OCI-M2 (cell line): Measurements from ENCODE around the gene ANKRD27.
"Not testable (repeated sequence)": the region's sequence is repeated elsewhere in the genome, so short reads cannot be mapped to it uniquely, and the experiment has no call there.

Source experiments
- DNase-seq: peaks from one replicate; lab custom pipeline; 2025; ENCODE audit not compliant: unreplicated experiment; lab: John Stamatoyannopoulos, UW

ANKRD27 gene

GRCh38 chr19:32674931-32675719 is at the start of gene ANKRD27:
Gene ANKRD27 (minus strand): TSS chr19:32675180. CDS start chr19:32659015, 16,165 bp downstream.
- peak; percentile 99 for DNase-seq

- DNase-seq, result no peak
These were observed 45.9 kb upstream of the ANKRD27 start for GRCh38 chr19:32720936-32721250.

GRCh38 chr19:32720216-32720935 is 45.4 kb upstream of the ANKRD27 start:
- DNase-seq, result no peak

GRCh38 chr19:32719611-32720059 is 44.7 kb upstream of the ANKRD27 start, which contains the start of gene TDRD12:
Gene TDRD12 (plus strand): TSS chr19:32719767. CDS start chr19:32720073, 306 bp downstream.
- no peak for DNase-seq

GRCh38 chr19:32718286-32718685 is 43.3 kb upstream of the ANKRD27 start:
- DNase-seq, result no peak

- DNase-seq, result no peak
These were observed 42.5 kb upstream of the ANKRD27 start for GRCh38 chr19:32717496-32717895.

GRCh38 chr19:32716203-32716602 is 41.2 kb upstream of the ANKRD27 start:
- not testable (repeated sequence) for DNase-seq

GRCh38 chr19:32711747-32712146 is 36.8 kb upstream of the ANKRD27 start:
- no peak for DNase-seq

- no peak for DNase-seq
These were observed 34.1 kb upstream of the ANKRD27 start for GRCh38 chr19:32709032-32709431.

GRCh38 chr19:32708457-32708856 is 33.5 kb upstream of the ANKRD27 start:
- no peak for DNase-seq

GRCh38 chr19:32704006-32704405 is 29.0 kb upstream of the ANKRD27 start:
- not testable (repeated sequence) for DNase-seq

GRCh38 chr19:32702010-32702409 is 27.0 kb upstream of the ANKRD27 start:
- no peak for DNase-seq

- not testable (repeated sequence) for DNase-seq
These were observed 25.1 kb upstream of the ANKRD27 start for GRCh38 chr19:32700129-32700528.

GRCh38 chr19:32696771-32697170 is 21.8 kb upstream of the ANKRD27 start:
- DNase-seq, result not testable (repeated sequence)

GRCh38 chr19:32695506-32695905 is 20.5 kb upstream of the ANKRD27 start:
- not testable (repeated sequence) for DNase-seq

- DNase-seq, result not testable (repeated sequence)
These were observed 19.9 kb upstream of the ANKRD27 start for GRCh38 chr19:32694851-32695250.

- not testable (repeated sequence) for DNase-seq
These were observed 19.3 kb upstream of the ANKRD27 start for GRCh38 chr19:32694316-32694715.

- DNase-seq, result not testable (repeated sequence)
These were observed 18.4 kb upstream of the ANKRD27 start for GRCh38 chr19:32693151-32694108.

GRCh38 chr19:32692727-32693061 is 17.7 kb upstream of the ANKRD27 start:
- DNase-seq, result no peak

GRCh38 chr19:32691952-32692726 is 17.2 kb upstream of the ANKRD27 start:
- DNase-seq, result no peak
